Activated T-helper 2 cell treated with anti-CD3 and anti-CD28 coated beads, Interferon-gamma antibody, Interleukin-2, Interleukin-4, amounts not matched to agents 10 μg/mL and 5 μg/mL and 100 μg/mL, durations not matched to agents 14 hours and 24 hours and 36 hours (primary cell): ENCODE data around the gene TRERF1. TPM values are rescaled to one million over a fixed set of nuclear protein-coding genes. Genes with fewer than 3 reads are reported as not detected.

Experiments
- DNase-seq: peaks from one replicate; pipeline ENCODE4 v3.0.0; 2021; ENCODE audit warnings: low spot score
- H3K27ac Mint-ChIP-seq: one replicate; pipeline ENCODE4 v1.8.0; 2021; ENCODE audit warnings: mixed read lengths
- H3K27me3 Mint-ChIP-seq: one replicate; pipeline ENCODE4 v1.8.0; 2021; ENCODE audit warnings: low read depth, mixed read lengths
- H3K36me3 Mint-ChIP-seq: one replicate; pipeline ENCODE4 v1.8.0; 2021; ENCODE audit warnings: low read depth, mixed read lengths
- H3K4me1 Mint-ChIP-seq: one replicate; pipeline ENCODE4 v1.8.0; 2021; ENCODE audit warnings: low read depth, mixed read lengths
- H3K4me3 Mint-ChIP-seq: one replicate; pipeline ENCODE4 v1.8.0; 2021; ENCODE audit warnings: low read depth, mild to moderate bottlenecking, moderate library complexity, mixed read lengths
- H3K9me3 Mint-ChIP-seq: one replicate; pipeline ENCODE4 v1.8.0; 2021; ENCODE audit warnings: mixed read lengths
- intact Hi-C: fragments of 100-400 bp; cut with micrococcal nuclease; formaldehyde crosslinking; loops from one replicate; pipeline ENCODE4 v1.15.1; 2023
- total RNA-seq: library from RNA; stranded (reverse); gene quantifications from 2 replicates; pipeline ENCODE4 v1.2.3, GENCODE V29; 2022

The TRERF1 gene
- total RNA-seq, 1 donor from 2014 or later = 19.6 TPM

DNA sequence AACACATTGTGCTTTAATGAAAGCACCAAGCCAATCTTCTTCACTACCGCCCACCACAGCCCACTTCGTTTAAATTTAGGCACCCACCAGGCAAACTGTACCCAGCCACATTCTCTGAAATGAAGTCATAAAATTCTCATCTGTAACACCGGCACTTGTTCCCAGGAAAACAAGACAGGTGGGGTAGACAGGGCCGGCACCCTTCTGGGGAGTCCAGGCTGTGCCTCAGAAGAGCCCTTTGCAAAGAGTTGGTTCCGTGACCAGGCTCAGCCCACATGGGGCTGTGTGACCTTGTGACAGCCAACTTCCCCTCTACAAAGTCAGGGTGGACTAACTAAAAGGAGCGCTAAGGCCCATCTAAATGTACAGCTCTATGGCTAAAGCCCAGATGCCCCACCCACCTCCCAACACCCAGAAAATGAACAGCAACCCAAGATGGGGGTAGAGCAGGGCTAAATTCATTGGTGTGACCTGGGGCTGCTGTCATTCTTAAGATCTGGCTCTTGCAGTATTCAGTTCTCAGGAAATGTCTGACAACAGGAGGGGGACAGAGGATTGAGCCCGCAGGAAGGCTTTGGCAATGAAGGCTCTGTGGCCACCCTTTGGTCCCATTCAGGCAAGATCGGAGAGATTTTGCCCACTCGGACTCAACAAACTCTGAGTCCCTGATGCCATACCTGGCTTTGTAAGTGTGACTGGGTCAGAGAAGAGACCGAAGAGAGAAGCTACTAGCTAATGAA, 56.7 kb downstream of the TRERF1 start:
- Mint-ChIP-seq H3K9me3 (no peaks in the 10 kb centered on the region), H3K4me1 (peaks cover 60% of the 10 kb centered on the region), H3K27ac (no peak overlapping the region), H3K36me3 (peaks cover 20% of the 10 kb centered on the region), H3K4me3 (no peak overlapping the region), H3K27me3 (no peaks in the 10 kb centered on the region)
- intact Hi-C loops = loop anchor here (5.0 kb wide), 1 partner anchor 32 kb away; no protein-coding TSS in a partner anchor
- DNase-seq = no peak

DNA sequence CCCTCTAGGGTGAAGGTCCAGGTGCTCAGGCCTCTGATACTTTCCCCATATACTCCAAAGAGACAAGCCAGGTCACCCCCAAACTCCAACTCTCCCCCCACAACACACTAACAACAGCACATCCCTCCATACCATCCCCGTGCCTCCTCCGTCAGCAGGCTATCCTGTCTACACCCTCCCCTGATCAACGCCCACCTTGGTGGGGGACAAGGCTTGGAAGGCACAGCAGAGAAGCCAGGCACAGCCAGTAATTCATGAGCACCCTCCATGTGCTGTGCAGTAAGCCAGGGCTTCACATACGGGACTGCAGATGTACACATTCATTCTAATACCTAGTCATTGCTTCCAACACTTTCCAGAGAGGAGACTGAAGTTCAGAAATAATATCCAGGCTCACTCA, 57.6 kb downstream of the TRERF1 start:
- Mint-ChIP-seq H3K27me3 (no peaks in the 10 kb centered on the region), H3K27ac (no peak overlapping the region), H3K4me1 (peaks cover 65% of the 10 kb centered on the region), H3K4me3 (no peak overlapping the region), H3K9me3 (no peaks in the 10 kb centered on the region), H3K36me3 (peaks cover 17% of the 10 kb centered on the region)
- DNase-seq = no peak
- intact Hi-C loops = loop anchor here (5.0 kb wide), 1 partner anchor 33 kb away; no protein-coding TSS in a partner anchor

DNA sequence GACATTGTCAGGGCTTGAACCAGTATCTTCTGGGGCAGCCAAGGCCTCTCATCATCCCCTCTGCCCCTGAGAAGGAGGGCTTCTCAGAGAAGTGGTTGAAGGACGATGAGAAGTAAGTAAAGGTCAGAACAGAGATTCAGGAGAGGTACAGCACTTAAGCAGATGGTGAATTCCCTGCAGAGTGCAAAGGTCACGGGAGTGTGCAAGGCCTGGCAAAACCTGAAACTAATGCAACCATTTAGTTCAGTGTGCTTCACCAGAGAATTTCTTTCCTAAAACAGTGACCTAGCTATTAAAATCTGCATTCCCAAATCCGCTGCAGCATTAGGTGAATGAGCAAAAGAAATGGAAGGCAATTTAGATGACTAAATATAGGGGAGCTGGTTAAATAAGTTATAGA, 58.4 kb downstream of the TRERF1 start:
- H3K4me3 Mint-ChIP-seq = no peak overlapping the region
- intact Hi-C loops = loop anchor here (5.0 kb wide), 1 partner anchor 34 kb away; no protein-coding TSS in a partner anchor
- H3K9me3 Mint-ChIP-seq = no peaks in the 10 kb centered on the region

DNA sequence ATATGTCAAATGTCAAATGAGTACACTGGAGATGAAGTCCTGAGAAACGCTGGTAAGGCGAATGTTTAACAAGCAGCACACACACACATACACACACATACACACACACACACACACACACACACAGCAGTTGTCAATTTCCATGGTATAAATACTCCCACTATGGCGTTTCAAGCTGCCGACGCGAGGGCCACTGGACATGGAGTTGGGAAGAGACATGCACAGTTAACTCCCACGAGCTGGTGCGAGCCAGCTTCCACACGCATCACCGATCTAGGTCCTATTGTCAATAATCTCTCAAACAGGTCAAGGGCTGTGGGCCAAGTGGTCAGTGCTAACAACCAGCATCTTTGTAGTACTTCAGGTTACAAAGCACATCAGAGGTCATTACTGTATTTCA, 58.9 kb downstream of the TRERF1 start:
- peaks cover 76% of the 10 kb centered on the region for H3K4me1 Mint-ChIP-seq
- H3K9me3 Mint-ChIP-seq = no peaks in the 10 kb centered on the region
- peak overlapping the region; percentile 1 for H3K27ac Mint-ChIP-seq
- intact Hi-C loops = loop anchor here (5.0 kb wide), 1 partner anchor 34 kb away; no protein-coding TSS in a partner anchor
- H3K36me3 Mint-ChIP-seq = peaks cover 10% of the 10 kb centered on the region
- DNase-seq = no peak
- H3K4me3 Mint-ChIP-seq = no peak overlapping the region
- no peaks in the 10 kb centered on the region for H3K27me3 Mint-ChIP-seq

More for the DNA sequence above, 58.4 kb downstream of the TRERF1 start:
- no peak for DNase-seq
- H3K4me1 Mint-ChIP-seq = peaks cover 71% of the 10 kb centered on the region
- H3K36me3 Mint-ChIP-seq = peaks cover 11% of the 10 kb centered on the region
- peak overlapping the region; percentile 1 for H3K27ac Mint-ChIP-seq
- H3K27me3 Mint-ChIP-seq = no peaks in the 10 kb centered on the region

DNA sequence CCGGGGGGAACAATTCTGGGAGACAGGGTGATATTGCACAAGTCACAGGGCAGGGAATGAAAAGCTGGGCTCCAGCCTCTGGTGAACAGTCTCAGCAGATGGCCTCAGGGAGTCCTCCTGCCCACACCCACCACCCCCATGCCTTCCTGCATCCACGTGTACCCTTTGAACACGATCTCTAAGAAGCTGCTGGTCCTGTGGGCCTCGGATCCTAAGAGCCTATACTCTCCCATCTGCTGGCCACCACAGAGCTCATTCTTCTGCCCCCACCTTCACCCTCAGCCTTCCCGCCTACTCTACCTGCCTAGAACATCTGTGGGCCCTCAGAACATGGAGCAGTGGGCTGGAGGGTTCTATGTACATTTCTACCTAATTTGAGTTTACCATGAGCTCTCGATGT, 60.3 kb downstream of the TRERF1 start:
- intact Hi-C loops = loop anchor here (2.0 to 5.0 kb wide), 2 partner anchors 36 to 129 kb away; no protein-coding TSS in a partner anchor
- Mint-ChIP-seq H3K9me3 (no peaks in the 10 kb centered on the region), H3K4me1 (peaks cover 84% of the 10 kb centered on the region), H3K27ac (peak overlapping the region; percentile 99), H3K36me3 (peaks cover 10% of the 10 kb centered on the region), H3K27me3 (no peaks in the 10 kb centered on the region), H3K4me3 (peak overlapping the region; percentile 11)
- DNase-seq = no peak

DNA sequence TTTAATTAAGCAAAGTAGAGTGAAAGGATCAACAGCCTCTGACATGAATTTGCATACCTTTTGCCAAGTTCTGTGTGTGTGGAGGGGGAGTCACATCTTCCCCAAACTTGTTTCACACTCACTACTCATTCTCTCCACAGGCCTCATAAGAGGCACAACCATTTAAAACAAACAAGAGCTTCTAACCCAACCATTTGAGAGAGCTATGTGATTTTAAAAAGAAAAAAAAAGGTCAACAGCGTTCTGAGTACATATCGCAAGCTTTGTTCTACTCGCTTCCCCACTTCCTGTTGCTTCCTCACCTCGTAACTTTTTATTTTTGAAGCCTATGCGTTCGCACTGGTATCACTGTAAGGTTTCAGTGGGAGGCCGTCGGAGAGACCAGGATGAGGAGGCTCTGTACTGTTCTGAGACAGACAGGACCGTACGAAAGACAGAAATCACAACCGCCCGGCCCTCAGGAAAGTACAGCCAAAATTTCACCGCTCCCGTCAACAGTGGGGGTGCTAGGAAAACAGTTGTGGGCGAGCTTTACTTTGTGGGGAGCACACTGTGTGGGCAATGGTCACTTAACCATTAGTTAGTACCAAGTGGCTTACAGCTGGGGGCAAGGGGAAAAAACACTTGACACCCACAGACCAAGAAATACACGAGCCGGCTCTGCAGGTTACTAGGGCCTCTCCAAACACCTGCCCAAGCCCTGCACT, 61.3 kb downstream of the TRERF1 start:
- peak; percentile 50 for DNase-seq
- H3K27me3 Mint-ChIP-seq = no peaks in the 10 kb centered on the region
- H3K4me3 Mint-ChIP-seq = peak overlapping the region; percentile 76
- intact Hi-C loops = loop anchor here (1.0 to 5.0 kb wide), 8 partner anchors 12 to 130 kb away; partner anchors contain the start of gene TRERF1
- peaks cover 90% of the 10 kb centered on the region for H3K4me1 Mint-ChIP-seq
- H3K9me3 Mint-ChIP-seq = no peaks in the 10 kb centered on the region
- peak overlapping the region; percentile 99 for H3K27ac Mint-ChIP-seq
- H3K36me3 Mint-ChIP-seq = peaks cover 10% of the 10 kb centered on the region

DNA sequence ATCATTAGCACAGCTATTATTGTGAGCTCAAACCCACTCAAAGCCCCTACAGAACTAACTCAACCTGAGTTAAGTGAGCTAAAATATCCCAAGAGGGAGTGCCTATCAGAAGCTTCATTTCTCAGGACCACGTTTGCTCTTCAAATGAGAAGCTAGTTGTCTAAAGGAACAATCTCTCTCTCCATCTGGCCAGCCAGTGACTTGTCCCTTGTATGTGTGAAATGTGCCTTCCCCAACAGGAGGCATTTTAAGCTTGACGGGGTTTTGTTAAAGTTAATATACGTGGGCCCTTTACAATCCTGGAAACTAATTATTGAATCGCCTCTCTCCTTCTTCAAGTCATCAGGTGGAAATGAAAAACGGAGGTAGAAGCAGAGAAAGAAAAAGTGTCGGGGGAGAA, 62.0 kb downstream of the TRERF1 start:
- peak overlapping the region; percentile 99 for H3K27ac Mint-ChIP-seq
- peaks cover 10% of the 10 kb centered on the region for H3K36me3 Mint-ChIP-seq
- peak overlapping the region; percentile 76 for H3K4me3 Mint-ChIP-seq
- no peak for DNase-seq
- no peaks in the 10 kb centered on the region for H3K9me3 Mint-ChIP-seq
- no peaks in the 10 kb centered on the region for H3K27me3 Mint-ChIP-seq
- H3K4me1 Mint-ChIP-seq = peaks cover 87% of the 10 kb centered on the region
- intact Hi-C loops = loop anchor here (1.0 to 5.0 kb wide), 8 partner anchors 13 to 131 kb away; partner anchors contain the start of gene TRERF1

DNA sequence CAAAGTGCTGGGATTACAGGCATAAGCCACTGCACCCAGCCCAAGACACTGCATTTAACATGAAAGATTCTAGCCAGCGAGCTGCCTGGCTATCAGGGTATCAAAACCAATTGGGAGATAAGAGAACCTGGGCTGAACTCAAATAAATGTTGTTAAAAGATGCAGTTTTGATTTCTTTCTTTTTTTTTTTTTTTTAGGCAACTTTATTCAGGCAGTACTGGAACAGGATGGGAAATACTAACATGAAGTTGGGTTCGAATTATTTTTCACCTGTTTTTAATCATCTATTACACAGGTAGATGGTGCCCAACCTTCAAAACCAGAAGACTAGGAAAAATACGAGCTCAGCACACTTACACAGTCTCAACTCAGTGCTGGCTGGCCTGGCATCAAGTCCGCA, 63.7 kb downstream of the TRERF1 start:
- Mint-ChIP-seq H3K27ac (peak overlapping the region; percentile 99), H3K36me3 (peaks cover 12% of the 10 kb centered on the region), H3K9me3 (no peaks in the 10 kb centered on the region), H3K4me1 (peaks cover 88% of the 10 kb centered on the region), H3K27me3 (no peaks in the 10 kb centered on the region), H3K4me3 (no peak overlapping the region)
- no peak for DNase-seq
- intact Hi-C loops = no loop called here

DNA sequence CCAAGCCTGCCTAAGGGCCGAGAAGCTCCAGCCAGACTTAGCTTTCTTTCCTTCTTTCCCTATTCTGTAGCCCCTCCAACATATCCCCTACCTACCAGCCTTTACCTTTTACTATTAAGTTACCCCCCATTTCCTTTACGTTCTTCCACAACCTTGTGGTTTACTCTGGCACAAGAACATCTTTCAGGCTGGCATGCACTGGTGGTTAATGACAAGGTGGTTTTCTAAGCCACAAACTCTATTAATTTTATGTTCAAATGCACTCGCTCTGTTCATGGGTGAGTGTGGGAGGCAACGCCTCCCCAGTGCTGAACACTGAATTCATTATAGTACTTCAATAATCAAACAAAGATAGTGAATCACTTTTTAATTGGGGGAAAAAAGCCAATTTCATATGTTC, 64.4 kb downstream of the TRERF1 start:
- peak overlapping the region; percentile 80 for H3K27ac Mint-ChIP-seq
- no peaks in the 10 kb centered on the region for H3K27me3 Mint-ChIP-seq
- peak overlapping the region; percentile 28 for H3K4me3 Mint-ChIP-seq
- peaks cover 9% of the 10 kb centered on the region for H3K36me3 Mint-ChIP-seq
- no peaks in the 10 kb centered on the region for H3K9me3 Mint-ChIP-seq
- intact Hi-C loops = no loop called here
- DNase-seq = no peak
- peaks cover 83% of the 10 kb centered on the region for H3K4me1 Mint-ChIP-seq

DNA sequence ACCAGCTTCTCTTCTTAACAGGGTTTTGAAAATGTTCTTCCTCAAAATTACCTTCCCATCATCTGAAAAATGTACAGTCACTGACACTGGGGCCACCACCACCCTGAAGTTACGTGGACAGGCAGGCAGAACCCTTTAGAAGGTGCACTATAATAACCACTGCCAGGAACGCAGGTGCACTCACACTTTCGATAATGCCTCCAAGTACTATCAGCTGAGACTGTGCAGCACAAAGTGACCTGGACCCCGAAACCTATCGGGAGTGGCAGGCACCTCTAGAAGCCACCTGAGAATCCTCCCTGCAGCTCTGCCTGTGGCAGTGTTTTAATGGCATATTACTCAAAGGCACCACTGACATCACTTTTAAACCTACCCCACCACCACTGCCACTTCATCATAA, 66.4 kb downstream of the TRERF1 start:
- Mint-ChIP-seq H3K27me3 (no peaks in the 10 kb centered on the region), H3K27ac (peak overlapping the region; percentile 10), H3K9me3 (no peaks in the 10 kb centered on the region), H3K4me1 (peaks cover 76% of the 10 kb centered on the region), H3K36me3 (peaks cover 10% of the 10 kb centered on the region), H3K4me3 (no peak overlapping the region)
- no peak for DNase-seq
- intact Hi-C loops = no loop called here

DNA sequence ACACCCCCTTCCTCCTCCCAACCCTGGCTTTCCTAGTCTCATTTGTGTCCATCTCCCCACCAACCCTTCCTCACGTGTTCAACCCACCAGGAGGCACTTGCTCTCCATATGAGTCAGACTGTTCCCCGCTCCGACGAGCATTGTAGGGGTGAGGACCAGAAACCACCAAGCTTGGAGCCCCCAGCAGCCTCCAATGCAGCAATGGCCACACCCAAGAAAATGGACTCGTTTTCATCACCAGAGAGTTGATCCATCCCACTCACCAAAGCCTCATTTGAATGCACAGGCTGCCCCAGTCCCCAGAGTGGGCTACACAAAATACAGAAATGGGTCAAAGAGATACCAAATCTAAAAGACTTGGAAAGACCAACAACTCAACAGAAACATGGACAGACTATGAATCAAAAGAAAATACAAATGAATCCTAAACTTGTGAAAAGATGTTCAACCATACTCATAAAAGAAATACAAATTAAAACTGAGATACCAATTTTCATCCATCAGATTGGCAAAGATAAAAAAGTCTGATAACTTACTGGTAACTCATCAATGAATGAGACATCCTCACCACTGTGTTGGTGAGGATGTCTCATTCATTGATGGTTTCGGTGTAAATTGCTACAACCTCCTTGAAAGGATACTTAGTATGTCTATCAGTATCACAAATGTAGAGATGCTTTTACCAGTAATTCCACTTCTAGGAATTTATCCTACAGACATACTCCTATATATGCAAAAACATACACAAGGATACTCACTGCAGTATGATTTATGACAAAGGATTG, 68.1 kb downstream of the TRERF1 start:
- Mint-ChIP-seq H3K9me3 (no peaks in the 10 kb centered on the region), H3K36me3 (peaks cover 10% of the 10 kb centered on the region), H3K27ac (peak overlapping the region; percentile 97), H3K27me3 (no peaks in the 10 kb centered on the region), H3K4me1 (peaks cover 75% of the 10 kb centered on the region), H3K4me3 (peak overlapping the region; percentile 51)
- no peak for DNase-seq
- intact Hi-C loops = loop anchor here (1.0 to 5.0 kb wide), 5 partner anchors 26 to 164 kb away; no protein-coding TSS in a partner anchor

DNA sequence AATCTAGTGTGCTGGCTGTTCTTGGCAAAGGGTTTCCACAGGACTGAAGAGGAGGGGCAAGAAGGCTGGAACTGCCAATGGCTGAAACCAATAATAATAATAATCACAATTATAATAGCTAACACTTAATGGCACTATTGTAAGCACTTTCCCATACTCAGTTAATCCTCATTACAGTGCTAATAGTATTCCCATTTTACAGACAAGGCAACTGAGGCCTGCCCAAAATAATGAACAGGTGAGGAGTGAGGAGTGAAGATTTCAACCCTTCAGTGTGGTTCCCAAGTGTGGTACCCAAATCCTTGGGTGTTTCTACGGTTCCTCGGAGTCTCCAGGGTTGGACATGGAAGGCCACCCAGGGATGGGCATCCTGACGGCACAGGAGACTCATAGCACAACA, 69.9 kb downstream of the TRERF1 start:
- peaks cover 14% of the 10 kb centered on the region for H3K36me3 Mint-ChIP-seq
- peaks cover 76% of the 10 kb centered on the region for H3K4me1 Mint-ChIP-seq
- no peaks in the 10 kb centered on the region for H3K9me3 Mint-ChIP-seq
- H3K27me3 Mint-ChIP-seq = no peaks in the 10 kb centered on the region
- no peak overlapping the region for H3K27ac Mint-ChIP-seq
- DNase-seq = no peak
- H3K4me3 Mint-ChIP-seq = no peak overlapping the region
- intact Hi-C loops = loop anchor here (2.0 to 5.0 kb wide), 3 partner anchors 65 to 165 kb away; no protein-coding TSS in a partner anchor
